Activated CD4-positive, alpha-beta T cell treated with anti-CD3 and anti-CD28 coated beads for 4 hours (primary cell): ENCODE results near the gene TNFRSF1B.

Experiments
- DNase-seq, 2 donors: peaks; one replicate each; pipeline ENCODE4 v3.0.0-alpha.2; 2020

TNFRSF1B gene

DNA sequence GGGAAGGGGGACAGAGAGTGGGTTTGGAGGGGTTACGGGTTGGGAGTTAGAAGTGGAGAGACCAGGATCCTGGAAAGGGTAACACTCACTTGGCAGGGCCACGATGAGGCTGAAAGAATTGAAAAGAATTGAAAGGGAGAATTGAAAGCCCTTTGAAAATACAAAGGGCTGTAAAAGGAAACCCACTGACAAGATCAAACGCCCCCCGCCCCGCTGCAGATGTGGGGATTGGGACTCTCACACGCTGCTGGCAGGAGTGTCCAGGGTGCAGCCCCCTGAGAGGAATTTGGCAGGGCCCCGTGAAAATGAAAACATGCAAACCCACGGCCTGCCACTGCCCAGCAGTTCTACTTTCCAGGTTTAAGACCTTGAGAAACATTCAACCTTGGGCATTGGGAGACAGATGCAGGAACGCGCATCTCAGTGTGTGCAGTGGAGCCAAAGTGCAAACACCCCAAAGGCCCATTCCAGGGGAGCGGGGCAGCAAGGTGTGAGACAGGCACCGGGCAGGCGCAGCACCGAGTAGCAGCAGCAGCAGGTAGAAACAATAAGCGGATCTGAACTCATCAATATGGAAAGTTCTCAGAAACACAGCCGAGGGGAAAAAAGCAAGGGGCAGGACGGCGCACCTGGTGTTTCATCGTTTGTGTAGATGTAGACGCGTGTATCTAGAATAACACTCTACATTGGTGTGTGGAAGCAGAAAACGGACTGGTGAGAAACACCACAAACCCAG lies 8.3 kb upstream of the TNFRSF1B start:
- DNase-seq = peak in 1 of 2 donors; percentile 59

GRCh38 chr1:12159816-12160215 lies 7.0 kb upstream of the TNFRSF1B start:
- peak; percentile 53 to 55 for DNase-seq

GRCh38 chr1:12161324-12161661 lies 5.5 kb upstream of the TNFRSF1B start:
- DNase-seq = no peak

DNA sequence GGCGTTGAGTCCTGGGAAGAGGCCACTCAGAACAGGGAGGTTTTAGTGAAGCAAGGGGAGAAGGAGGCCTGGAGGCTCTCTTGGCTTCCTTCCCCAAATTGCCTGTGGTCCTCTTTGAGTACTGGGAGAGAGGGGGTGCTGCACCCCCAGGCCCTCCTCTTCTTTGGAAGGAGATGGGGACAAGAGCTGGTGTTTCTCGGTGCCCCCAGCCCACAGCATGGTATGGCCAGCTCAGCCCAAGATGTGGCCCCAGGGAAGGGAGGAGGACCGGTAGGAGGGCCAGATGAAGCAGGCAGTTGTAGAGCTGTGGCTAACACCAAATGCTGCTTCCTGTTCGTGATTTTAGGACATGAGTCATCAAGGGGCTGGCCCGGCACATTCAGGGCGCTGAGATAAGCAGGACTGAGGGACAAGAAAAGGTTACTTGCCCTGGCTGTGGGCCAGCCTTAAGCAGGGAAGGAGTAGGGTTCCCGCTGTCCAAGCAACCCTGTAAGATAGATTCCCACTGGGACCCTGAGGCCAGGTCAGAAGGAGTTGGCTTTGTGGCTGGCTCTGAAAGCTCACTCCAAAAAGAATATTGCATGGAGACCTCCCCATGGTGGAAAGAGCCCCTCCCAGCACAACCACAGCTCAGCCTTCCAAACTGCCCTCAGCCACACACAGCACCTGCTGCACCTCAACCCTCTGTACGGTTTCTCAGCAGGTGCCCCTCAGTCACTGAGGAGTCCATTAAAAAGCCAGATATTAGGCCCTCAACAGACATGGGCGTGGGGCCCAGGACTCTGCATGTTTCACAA lies 4.9 kb upstream of the TNFRSF1B start:
- DNase-seq = peak; percentile 65 to 74

DNA sequence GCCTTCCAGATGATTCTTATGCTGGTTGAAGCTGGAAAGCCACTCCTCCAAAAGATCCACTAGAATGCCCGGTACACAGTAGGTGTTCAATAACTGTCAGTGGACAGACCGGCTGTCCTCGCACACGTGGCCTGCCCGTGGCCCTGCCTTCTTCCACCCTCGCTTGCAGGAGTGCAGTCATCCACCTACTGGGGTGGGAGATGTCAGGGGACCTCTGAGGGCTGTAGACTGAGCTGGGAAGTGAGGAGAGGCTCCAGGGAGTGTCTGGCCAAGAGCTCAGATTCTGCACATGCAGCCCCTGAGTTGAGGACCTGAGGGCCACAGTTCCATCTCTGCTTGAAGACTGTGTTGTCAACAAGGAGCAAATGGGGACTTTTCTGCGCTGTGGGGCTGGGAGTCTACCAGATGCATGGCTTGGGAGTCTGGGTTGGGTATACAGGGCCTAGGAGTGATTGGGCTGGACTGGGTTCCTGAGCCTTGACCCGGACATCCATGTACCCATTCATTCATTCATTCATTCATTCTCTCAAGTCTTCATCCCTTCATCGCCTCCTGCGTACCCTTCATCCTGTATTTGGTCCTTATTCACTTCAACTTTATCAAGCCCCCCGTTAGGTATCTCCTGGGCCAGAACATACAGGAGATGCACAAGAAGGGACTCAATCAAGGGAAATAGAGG lies 4.2 kb upstream of the TNFRSF1B start:
- no peak for DNase-seq

DNA sequence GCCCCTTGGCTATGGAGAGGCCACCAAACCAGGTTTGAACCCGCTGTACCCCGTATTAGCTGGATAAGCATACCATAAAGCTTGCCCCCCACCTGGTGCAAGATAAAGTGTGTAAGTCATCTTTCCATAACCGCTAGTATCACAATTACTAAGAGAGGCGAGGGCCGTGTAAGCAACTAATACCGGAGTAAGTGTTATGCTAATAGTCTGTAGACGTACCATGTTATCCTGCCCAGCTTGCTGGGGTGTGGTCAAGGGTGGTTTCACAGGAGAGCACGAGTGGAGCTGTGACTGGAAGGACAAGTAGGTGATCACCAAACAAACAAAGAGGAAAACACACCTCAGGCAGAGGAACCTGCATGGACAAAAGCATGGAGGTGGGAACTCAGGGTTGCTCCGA lies 3.6 kb upstream of the TNFRSF1B start:
- DNase-seq = no peak

DNA sequence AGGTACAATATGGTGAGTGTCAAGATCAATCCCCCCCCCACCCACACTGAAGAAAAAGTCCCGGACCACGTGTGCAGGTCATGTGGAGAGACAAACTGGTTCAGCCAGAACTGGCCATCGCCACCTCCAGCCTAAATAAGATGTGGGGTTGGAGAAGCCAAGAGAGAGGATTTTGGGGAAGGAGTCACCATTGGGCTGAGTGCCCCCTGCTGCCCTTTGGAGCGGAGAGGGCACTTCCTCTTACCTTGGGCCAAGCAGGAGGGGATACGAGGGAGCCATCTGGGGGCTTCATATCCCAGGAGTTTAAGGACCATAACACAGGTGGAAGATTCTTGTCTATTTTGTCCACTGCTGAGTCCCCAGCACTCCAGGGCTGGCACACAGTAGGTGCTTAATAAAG lies 2.6 kb upstream of the TNFRSF1B start:
- no peak for DNase-seq

DNA sequence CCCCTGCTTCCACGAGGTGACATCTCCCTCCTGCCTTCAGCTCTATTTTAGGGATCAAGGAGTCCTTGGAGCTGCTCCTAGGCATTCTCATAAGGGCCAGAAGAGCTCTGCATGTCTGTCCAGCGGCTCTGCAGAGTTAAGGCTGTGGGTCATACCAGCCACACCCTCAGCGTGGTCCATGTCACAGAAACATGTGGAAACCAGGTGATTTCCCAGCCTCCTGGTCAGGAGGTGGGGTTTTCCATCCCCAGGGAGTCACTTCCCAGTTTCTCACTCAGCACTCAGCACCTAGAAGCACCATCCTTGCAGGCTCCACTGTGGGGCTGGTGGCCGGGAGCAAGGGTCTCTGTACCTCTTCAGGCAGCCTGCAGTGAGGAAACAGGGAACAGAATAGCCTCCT lies 1.4 kb upstream of the TNFRSF1B start:
- no peak for DNase-seq

DNA sequence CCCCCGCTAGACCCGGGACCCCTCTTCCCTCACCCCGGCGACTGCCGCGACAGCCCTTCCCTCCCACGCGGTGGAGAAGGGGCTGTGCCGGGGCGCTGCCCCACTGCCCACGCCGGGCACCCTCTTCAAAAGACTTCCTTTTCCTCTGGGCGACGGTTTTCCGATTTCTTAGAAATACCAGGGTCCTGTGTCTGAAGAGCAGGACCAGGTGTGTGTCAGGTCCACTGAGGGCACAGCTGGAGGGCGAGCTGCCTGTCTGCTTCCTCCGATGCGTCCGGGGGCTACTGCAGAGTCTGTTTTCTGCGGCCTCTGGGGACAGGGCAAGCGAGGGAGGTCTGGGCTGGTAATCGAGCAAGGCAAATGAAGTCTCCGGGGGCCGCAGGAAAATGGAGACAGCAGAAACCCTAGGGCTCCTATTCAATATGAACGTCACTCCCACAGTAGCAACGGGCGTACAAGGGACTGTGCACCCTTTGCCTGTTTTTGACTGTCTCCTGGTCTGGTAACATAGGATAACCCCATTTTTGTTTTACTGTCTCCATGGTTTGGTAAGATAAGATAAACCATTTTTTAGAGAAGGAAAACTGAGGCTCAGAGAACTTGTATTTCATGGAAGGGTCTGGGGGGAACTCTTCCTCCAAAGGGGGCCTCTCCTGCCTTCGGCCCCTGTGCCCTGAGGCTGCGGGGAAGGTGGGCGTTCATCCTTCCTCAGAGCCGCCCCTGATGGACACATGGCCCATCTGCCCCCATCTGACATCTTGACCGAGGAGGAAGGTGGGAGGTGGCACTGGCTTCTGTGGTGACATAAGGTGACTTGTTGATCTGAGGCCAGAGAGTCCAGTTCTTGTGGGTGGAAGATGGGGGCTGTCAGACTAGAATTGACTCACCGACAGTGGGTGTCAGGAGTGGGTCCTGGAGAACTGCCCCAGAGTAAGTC lies 970 bp downstream of the TNFRSF1B start:
- DNase-seq = peak in 1 of 2 donors; percentile 51

- no peak for DNase-seq
Observed at GRCh38 chr1:12168451-12169160, 1.8 kb downstream of the TNFRSF1B start.

- no peak for DNase-seq
Observed at GRCh38 chr1:12169442-12170135, 2.8 kb downstream of the TNFRSF1B start.

GRCh38 chr1:12170263-12170671 lies 3.5 kb downstream of the TNFRSF1B start:
- no peak for DNase-seq

- DNase-seq = no peak
Observed at GRCh38 chr1:12171206-12172041, 4.6 kb downstream of the TNFRSF1B start.

- peak; percentile 39 to 44 for DNase-seq
Observed at GRCh38 chr1:12172042-12172851, 5.5 kb downstream of the TNFRSF1B start.

DNA sequence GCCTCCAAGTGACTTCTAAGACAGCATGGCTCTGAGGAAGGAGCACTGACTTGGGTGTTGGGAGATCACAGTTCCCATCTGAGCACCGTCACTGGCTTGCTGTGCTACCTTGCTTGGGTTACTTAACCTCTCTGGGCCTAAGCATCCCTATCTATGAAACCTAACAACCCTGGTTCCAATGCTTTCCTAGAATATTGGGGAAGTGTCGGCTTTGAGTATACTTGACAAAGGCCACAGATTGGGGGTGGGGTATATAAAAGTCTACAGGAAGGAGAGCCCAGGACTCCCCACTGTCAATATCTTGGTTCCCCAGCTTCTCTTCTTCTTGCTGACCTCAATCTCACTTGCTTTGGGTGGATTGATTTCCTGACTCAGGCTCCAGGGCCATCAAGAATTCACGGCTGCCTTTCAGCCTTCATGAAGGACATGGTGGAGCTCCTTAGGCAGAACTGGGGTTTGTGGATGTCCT lies 6.3 kb downstream of the TNFRSF1B start:
- no peak for DNase-seq

DNA sequence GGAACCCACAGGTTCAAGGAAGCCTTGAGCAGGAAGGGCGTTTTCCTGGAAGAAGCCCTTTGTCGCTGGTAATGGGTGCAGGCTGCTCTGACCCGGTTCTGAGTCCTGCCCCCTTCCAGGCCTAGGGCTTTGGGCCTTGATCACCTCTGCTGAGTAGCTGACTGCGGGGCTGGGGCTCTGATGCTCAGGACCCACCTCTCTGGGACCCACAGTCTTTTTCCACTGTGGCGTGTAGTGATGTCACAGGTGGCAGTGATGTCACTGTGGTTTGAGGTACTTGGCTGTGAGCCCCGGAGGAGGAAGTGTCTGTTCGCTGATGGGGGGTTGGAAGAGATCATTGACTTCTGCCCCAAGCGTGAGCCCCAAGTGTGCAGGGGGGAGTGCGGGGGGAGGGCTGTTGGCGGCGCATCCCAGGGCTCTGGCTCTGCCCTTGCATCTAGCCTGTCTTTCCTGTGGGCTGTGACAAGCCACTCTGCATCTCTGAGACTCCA lies 6.9 kb downstream of the TNFRSF1B start:
- peak; percentile 90 to 97 for DNase-seq

DNA sequence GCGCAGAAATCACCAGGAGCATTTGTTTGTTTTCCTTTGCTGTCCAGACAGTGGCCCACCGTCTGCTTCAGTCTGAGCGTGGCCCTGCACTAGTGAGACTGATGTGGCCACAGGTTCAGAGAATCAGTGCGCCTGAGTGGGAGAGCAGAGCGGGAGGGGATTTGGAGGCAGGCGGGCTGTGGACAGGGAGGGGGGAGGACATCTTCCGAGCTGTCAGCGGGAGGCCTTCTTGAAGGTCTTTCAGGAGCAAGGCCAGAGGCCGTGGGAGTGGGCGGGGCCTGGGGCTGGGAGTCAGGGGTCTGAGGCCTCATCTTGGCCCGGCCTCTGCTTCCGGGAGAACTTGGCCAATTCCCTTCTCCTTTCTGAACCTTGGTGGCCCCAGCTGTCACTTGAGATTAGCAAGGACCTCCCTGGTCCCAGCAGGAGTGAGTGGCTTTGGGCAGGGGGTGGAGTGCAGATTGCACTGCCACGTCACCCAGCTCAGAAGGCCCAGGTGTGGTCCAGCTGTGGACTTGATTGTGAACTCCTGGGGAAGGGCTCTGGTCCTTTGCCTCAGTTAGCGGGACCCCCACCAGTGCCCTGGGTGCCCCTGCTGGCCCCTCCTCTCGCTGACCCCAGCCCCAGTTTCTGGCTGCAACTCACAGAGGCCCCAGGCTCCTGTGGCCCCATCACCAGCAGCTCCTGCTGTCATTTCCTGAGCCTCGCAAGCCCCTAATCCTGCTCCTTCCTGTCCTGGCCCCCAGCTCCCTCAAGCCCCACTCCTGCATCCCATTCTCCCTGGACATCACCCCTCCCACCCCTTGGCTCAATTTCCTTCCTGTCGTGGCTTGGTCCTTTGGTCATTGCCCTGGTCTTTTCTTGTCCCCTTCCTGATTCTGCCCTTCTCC lies 8.4 kb downstream of the TNFRSF1B start:
- no peak for DNase-seq
